Measurements from ENCODE around the gene ATG4B. TPM values are rescaled to one million over a fixed set of nuclear protein-coding genes. Genes with fewer than 3 reads are reported as not detected.

The ATG4B gene
- total RNA-seq, 1 experiment from 2014 or later, result 133 TPM

GRCh38 chr2:241638940-241639339, 1.4 kb downstream of the ATG4B start (continued):
- TF ChIP-seq ZNF416 (CRISPR knock-in tag; IDR thresholded peaks at IDR 0.05), result no peak
- no peak for TF ChIP-seq ZNF121 (CRISPR knock-in tag; IDR thresholded peaks at IDR 0.05)
- TF ChIP-seq SP1 (CRISPR knock-in tag; conservative IDR thresholded peaks at IDR 0.05), result no peak
- TF ChIP-seq JAZF1 (CRISPR knock-in tag; IDR thresholded peaks at IDR 0.05), result no peak
- no peak for TF ChIP-seq ZNF219 (CRISPR knock-in tag; IDR thresholded peaks at IDR 0.05; ENCODE audit: borderline replicate concordance)
- no peak for TF ChIP-seq CREB1 (CRISPR knock-in tag; IDR thresholded peaks at IDR 0.05)
- TF ChIP-seq ZNF317 (CRISPR knock-in tag; IDR thresholded peaks at IDR 0.05; ENCODE audit: borderline replicate concordance, low read depth), result no peak
- no peak for TF ChIP-seq E2F4 (CRISPR knock-in tag; IDR thresholded peaks at IDR 0.05; ENCODE audit: borderline replicate concordance, low read depth)
- no peak for TF ChIP-seq CTCF (IDR thresholded peaks at IDR 0.05)

GRCh38 chr2:241639385-241639784, 1.9 kb downstream of the ATG4B start:
- Mint-ChIP-seq H3K4me1 (peaks cover 33% of the 10 kb centered on the region), H3K4me3 (peak overlapping the region; percentile 86), H3K9me3 (peaks cover 11% of the 10 kb centered on the region), H3K27ac (no peak overlapping the region; the same call in 1 of the 2 replicates), H3K27me3 (ENCODE audit: low read depth) (no peaks in the 10 kb centered on the region), H3K36me3 (peaks cover 23% of the 10 kb centered on the region)
- ChIA-PET POLR2A (no interaction called here), CTCF (no interaction called here)
- ATAC-seq (no peak), DNase-seq (ENCODE audit: low spot score) (no peak)
- TF ChIP-seq SMAD4 (CRISPR knock-in tag; IDR thresholded peaks at IDR 0.05) (no peak), HMGA2 (CRISPR knock-in tag; IDR thresholded peaks at IDR 0.05) (no peak), FOXJ3 (CRISPR knock-in tag; IDR thresholded peaks at IDR 0.05; ENCODE audit: borderline replicate concordance) (no peak), USF1 (CRISPR knock-in tag; IDR thresholded peaks at IDR 0.05) (no peak), ZNF671 (CRISPR knock-in tag; IDR thresholded peaks at IDR 0.05) (no peak), NFATC4 (CRISPR knock-in tag; IDR thresholded peaks at IDR 0.05) (no peak), NR2C2 (CRISPR knock-in tag; IDR thresholded peaks at IDR 0.05) (no peak), ATF1 (CRISPR knock-in tag; IDR thresholded peaks at IDR 0.05) (no peak), TCF7 (CRISPR knock-in tag; IDR thresholded peaks at IDR 0.05; ENCODE audit: low read depth) (no peak), TEAD1 (CRISPR knock-in tag; IDR thresholded peaks at IDR 0.05) (no peak), SOX15 (CRISPR knock-in tag; IDR thresholded peaks at IDR 0.05) (no peak)

GRCh38 chr2:241640165-241640795, 2.8 kb downstream of the ATG4B start:
- Mint-ChIP-seq H3K27me3 (ENCODE audit: low read depth) (no peaks in the 10 kb centered on the region), H3K27ac (peak overlapping the region; percentile 59), H3K4me1 (peaks cover 33% of the 10 kb centered on the region), H3K9me3 (peaks cover 11% of the 10 kb centered on the region), H3K36me3 (peaks cover 26% of the 10 kb centered on the region), H3K4me3 (no peak overlapping the region)
- ChIA-PET POLR2A (no interaction called here), CTCF (no interaction called here)
- ATAC-seq, result no peak
- TF ChIP-seq ZNF232 (CRISPR knock-in tag; IDR thresholded peaks at IDR 0.05), result no peak
- TF ChIP-seq ZNF671 (CRISPR knock-in tag; IDR thresholded peaks at IDR 0.05), result no peak
- no peak for TF ChIP-seq JUN (CRISPR knock-in tag; IDR thresholded peaks at IDR 0.05)
- no peak for TF ChIP-seq ZNF532 (CRISPR knock-in tag; IDR thresholded peaks at IDR 0.05; ENCODE audit: borderline replicate concordance)
- no peak for TF ChIP-seq FOXP4 (CRISPR knock-in tag; IDR thresholded peaks at IDR 0.05)
- DNase-seq (ENCODE audit: low spot score), result no peak
